Ovary (tissue), 3 donors: Measurements from ENCODE around the gene NGEF.

Experiments
- EP300 ChIP-seq: sonication (generic); formaldehyde crosslinking; IDR thresholded peaks from one replicate; pipeline ENCODE4 v1.6.1; 2017; ENCODE audit warnings: antibody characterized with exemption
- POLR2A ChIP-seq: fragments of 450-650 bp; IDR thresholded peaks from one replicate; pipeline ENCODE4 v1.6.1; 2017; ENCODE audit warnings: antibody characterized with exemption, mild to moderate bottlenecking, moderate library complexity
- TF ChIP-seq, protein P1 (sequence below), 3 donors: fragments of 450-650 bp in 2 of 3; fragments of 200-600 bp in 1 of 3; IDR thresholded peaks; one replicate each; pipeline versions ENCODE4 v1.5.1 to v1.8.0; 2016 to 2022; ENCODE audit warnings: antibody characterized with exemption in 3 of 3, mild to moderate bottlenecking in 1 of 3
- donor health status: DM: no; HTN: no; CAD: no.

DNA sequence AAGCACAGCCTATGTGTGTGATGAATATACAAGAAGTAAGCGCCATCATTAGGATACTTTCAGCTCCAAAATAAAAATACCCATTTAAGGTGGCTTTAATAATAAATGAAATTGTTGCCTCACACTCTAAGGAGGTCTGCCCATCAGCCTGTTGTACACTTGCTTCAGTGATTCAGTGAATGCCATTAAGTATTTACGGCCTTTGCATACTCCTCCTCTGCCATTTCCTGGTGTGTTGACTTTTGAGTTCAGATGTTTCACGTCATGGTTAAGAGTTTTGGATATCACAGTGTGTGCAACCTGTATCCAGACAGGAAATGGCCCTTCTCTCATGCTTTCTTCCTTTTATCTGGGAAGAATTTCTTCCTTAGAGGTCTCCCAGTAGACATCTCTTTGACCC, 181.6 kb downstream of the NGEF start:
- TF ChIP-seq POLR2A (no peak), EP300 (no peak)
- TF ChIP-seq, protein P1, sequence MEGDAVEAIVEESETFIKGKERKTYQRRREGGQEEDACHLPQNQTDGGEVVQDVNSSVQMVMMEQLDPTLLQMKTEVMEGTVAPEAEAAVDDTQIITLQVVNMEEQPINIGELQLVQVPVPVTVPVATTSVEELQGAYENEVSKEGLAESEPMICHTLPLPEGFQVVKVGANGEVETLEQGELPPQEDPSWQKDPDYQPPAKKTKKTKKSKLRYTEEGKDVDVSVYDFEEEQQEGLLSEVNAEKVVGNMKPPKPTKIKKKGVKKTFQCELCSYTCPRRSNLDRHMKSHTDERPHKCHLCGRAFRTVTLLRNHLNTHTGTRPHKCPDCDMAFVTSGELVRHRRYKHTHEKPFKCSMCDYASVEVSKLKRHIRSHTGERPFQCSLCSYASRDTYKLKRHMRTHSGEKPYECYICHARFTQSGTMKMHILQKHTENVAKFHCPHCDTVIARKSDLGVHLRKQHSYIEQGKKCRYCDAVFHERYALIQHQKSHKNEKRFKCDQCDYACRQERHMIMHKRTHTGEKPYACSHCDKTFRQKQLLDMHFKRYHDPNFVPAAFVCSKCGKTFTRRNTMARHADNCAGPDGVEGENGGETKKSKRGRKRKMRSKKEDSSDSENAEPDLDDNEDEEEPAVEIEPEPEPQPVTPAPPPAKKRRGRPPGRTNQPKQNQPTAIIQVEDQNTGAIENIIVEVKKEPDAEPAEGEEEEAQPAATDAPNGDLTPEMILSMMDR (IDR thresholded peaks at IDR 0.05), result no peak
